Measurements from ENCODE around the gene TIGD4.
A peak's percentile ranks its signal among the peaks of the same experiment; 100 is the strongest.

The TIGD4 gene

GRCh38 chr4:152779513-152780266 lies at the start of gene TIGD4, which contains the start of gene ARFIP1:
Gene TIGD4, minus strand, starts transcription at chr4:152779730. Its CDS starts 8,726 bp downstream, at chr4:152771004.
Gene ARFIP1, plus strand, starts transcription at chr4:152779954. Its CDS starts 49,680 bp downstream, at chr4:152829634.
- peak; percentile 97 for DNase-seq (ENCODE audit: low read depth)

- no peak for DNase-seq (ENCODE audit: low read depth)
Measured at GRCh38 chr4:152828122-152828521, 48.6 kb upstream of the TIGD4 start.

GRCh38 chr4:152825336-152825735 lies 45.8 kb upstream of the TIGD4 start:
- no peak for DNase-seq (ENCODE audit: low read depth)

- no peak for DNase-seq (ENCODE audit: low read depth)
Measured at GRCh38 chr4:152824561-152824960, 45.0 kb upstream of the TIGD4 start.

GRCh38 chr4:152822323-152822722 lies 42.8 kb upstream of the TIGD4 start:
- DNase-seq (ENCODE audit: low read depth) = no peak

GRCh38 chr4:152820073-152820472 lies 40.5 kb upstream of the TIGD4 start:
- no peak for DNase-seq (ENCODE audit: low read depth)

- DNase-seq (ENCODE audit: low read depth) = no peak
Measured at GRCh38 chr4:152819026-152819645, 39.6 kb upstream of the TIGD4 start.

GRCh38 chr4:152817331-152817730 lies 37.8 kb upstream of the TIGD4 start:
- no peak for DNase-seq (ENCODE audit: low read depth)

GRCh38 chr4:152815078-152815477 lies 35.5 kb upstream of the TIGD4 start:
- DNase-seq (ENCODE audit: low read depth) = no peak

GRCh38 chr4:152810715-152811287 lies 31.3 kb upstream of the TIGD4 start:
- DNase-seq (ENCODE audit: low read depth) = no peak

- DNase-seq (ENCODE audit: low read depth) = no peak
Measured at GRCh38 chr4:152808670-152809069, 29.1 kb upstream of the TIGD4 start.

GRCh38 chr4:152807294-152807829 lies 27.8 kb upstream of the TIGD4 start:
- peak; percentile 86 for DNase-seq (ENCODE audit: low read depth)

GRCh38 chr4:152806501-152807125 lies 27.1 kb upstream of the TIGD4 start:
- DNase-seq (ENCODE audit: low read depth) = no peak

GRCh38 chr4:152805818-152806217 lies 26.3 kb upstream of the TIGD4 start:
- no peak for DNase-seq (ENCODE audit: low read depth)

- DNase-seq (ENCODE audit: low read depth) = no peak
Measured at GRCh38 chr4:152805071-152805650, 25.6 kb upstream of the TIGD4 start.

GRCh38 chr4:152803541-152803940 lies 24.0 kb upstream of the TIGD4 start:
- DNase-seq (ENCODE audit: low read depth) = no peak

GRCh38 chr4:152795891-152796290 lies 16.4 kb upstream of the TIGD4 start:
- DNase-seq (ENCODE audit: low read depth) = no peak

- DNase-seq (ENCODE audit: low read depth) = no peak
Measured at GRCh38 chr4:152786627-152787026, 7.1 kb upstream of the TIGD4 start.

- DNase-seq (ENCODE audit: low read depth) = no peak
Measured at GRCh38 chr4:152785639-152786615, 6.4 kb upstream of the TIGD4 start.

GRCh38 chr4:152784490-152785350 lies 5.2 kb upstream of the TIGD4 start:
- DNase-seq (ENCODE audit: low read depth) = peak; percentile 52
